ENCODE results near the gene SMCO2. TPM values are rescaled to one million over a fixed set of nuclear protein-coding genes. Genes with fewer than 3 reads are reported as not detected.
A peak's percentile ranks its signal among the peaks of the same experiment; 100 is the strongest.

The SMCO2 gene
- total RNA-seq, 1 experiment from 2014 or later: 0.36 TPM

DNA sequence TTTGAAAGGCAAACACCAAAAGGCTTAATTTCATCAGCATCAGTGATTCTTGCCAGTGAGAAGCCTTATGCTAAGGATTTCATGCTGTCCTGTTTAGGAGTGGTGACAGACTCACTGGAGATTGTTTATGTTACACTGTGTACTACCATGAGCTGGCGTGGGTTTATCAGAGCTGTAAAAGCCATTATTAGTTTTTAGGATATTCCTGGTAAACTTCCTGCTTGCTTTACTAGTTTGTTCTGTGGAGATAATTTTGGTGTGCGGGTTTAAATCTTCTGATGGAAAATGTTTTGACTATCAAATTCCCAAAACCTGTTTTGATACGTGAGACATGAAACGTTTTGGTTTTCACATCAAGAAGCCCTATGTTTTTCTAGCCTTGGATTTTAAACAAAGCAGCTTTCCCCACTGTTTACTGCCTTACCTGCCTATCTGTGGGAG lies 92.7 kb downstream of the SMCO2 start:
- Histone ChIP-seq H3K27me3 (ENCODE audit: control insufficient read depth, insufficient read depth, low read length) (no peaks in the 10 kb centered on the region), H3K9me3 (ENCODE audit: control insufficient read depth, insufficient read depth, low read depth, low read length) (no peaks in the 10 kb centered on the region), H3K4me1 (ENCODE audit: control insufficient read depth, insufficient read depth, low read length) (peaks cover 41% of the 10 kb centered on the region), H3K36me3 (ENCODE audit: control insufficient read depth, insufficient read depth, low read length) (no peaks in the 10 kb centered on the region), H3K4me3 (ENCODE audit: low read depth in 2 of 2, low read length in 2 of 2) (no peak overlapping the region), H3K27ac (ENCODE audit: low read length) (peak overlapping the region; percentile 51)
- TF ChIP-seq, protein P1, sequence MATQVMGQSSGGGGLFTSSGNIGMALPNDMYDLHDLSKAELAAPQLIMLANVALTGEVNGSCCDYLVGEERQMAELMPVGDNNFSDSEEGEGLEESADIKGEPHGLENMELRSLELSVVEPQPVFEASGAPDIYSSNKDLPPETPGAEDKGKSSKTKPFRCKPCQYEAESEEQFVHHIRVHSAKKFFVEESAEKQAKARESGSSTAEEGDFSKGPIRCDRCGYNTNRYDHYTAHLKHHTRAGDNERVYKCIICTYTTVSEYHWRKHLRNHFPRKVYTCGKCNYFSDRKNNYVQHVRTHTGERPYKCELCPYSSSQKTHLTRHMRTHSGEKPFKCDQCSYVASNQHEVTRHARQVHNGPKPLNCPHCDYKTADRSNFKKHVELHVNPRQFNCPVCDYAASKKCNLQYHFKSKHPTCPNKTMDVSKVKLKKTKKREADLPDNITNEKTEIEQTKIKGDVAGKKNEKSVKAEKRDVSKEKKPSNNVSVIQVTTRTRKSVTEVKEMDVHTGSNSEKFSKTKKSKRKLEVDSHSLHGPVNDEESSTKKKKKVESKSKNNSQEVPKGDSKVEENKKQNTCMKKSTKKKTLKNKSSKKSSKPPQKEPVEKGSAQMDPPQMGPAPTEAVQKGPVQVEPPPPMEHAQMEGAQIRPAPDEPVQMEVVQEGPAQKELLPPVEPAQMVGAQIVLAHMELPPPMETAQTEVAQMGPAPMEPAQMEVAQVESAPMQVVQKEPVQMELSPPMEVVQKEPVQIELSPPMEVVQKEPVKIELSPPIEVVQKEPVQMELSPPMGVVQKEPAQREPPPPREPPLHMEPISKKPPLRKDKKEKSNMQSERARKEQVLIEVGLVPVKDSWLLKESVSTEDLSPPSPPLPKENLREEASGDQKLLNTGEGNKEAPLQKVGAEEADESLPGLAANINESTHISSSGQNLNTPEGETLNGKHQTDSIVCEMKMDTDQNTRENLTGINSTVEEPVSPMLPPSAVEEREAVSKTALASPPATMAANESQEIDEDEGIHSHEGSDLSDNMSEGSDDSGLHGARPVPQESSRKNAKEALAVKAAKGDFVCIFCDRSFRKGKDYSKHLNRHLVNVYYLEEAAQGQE (IDR thresholded peaks at IDR 0.05; ENCODE audit: insufficient read depth in 1 of 2, low read depth in 2 of 2, low read length in 1 of 2): no peak
- peak; percentile 90 for TF ChIP-seq TCF7L2 (IDR thresholded peaks at IDR 0.05; ENCODE audit: low read depth, low read length)
- TF ChIP-seq SIN3A (IDR thresholded peaks at IDR 0.05; ENCODE audit: borderline replicate concordance, insufficient read depth, low read depth, low read length): no peak
- no peak for TF ChIP-seq POLR2AphosphoS5 (IDR thresholded peaks at IDR 0.05; ENCODE audit: low read depth, low read length)
- TF ChIP-seq, protein P2, sequence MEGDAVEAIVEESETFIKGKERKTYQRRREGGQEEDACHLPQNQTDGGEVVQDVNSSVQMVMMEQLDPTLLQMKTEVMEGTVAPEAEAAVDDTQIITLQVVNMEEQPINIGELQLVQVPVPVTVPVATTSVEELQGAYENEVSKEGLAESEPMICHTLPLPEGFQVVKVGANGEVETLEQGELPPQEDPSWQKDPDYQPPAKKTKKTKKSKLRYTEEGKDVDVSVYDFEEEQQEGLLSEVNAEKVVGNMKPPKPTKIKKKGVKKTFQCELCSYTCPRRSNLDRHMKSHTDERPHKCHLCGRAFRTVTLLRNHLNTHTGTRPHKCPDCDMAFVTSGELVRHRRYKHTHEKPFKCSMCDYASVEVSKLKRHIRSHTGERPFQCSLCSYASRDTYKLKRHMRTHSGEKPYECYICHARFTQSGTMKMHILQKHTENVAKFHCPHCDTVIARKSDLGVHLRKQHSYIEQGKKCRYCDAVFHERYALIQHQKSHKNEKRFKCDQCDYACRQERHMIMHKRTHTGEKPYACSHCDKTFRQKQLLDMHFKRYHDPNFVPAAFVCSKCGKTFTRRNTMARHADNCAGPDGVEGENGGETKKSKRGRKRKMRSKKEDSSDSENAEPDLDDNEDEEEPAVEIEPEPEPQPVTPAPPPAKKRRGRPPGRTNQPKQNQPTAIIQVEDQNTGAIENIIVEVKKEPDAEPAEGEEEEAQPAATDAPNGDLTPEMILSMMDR (IDR thresholded peaks at IDR 0.05): no peak
- BruUV-seq (replicated peaks): no TSS peak
- intact Hi-C loops (cut with micrococcal nuclease; ENCODE audit: unreplicated experiment) (no loop called here), in situ Hi-C loops (cut with HindIII; ENCODE audit: low pct_unique_long_range_greater_than_20kb, low sequenced_read_pairs) (no loop called here)
- peak; percentile 84 for ATAC-seq
- ChIA-PET CTCF (interaction anchor here (0.5 to 1.1 kb wide), 2 partner anchors 9 to 27 kb away, joined by 3 read pairs; no protein-coding TSS in a partner anchor), POLR2A (no interaction called here)
- no peak for DNase-seq (ENCODE audit: low read depth, low spot score)

DNA sequence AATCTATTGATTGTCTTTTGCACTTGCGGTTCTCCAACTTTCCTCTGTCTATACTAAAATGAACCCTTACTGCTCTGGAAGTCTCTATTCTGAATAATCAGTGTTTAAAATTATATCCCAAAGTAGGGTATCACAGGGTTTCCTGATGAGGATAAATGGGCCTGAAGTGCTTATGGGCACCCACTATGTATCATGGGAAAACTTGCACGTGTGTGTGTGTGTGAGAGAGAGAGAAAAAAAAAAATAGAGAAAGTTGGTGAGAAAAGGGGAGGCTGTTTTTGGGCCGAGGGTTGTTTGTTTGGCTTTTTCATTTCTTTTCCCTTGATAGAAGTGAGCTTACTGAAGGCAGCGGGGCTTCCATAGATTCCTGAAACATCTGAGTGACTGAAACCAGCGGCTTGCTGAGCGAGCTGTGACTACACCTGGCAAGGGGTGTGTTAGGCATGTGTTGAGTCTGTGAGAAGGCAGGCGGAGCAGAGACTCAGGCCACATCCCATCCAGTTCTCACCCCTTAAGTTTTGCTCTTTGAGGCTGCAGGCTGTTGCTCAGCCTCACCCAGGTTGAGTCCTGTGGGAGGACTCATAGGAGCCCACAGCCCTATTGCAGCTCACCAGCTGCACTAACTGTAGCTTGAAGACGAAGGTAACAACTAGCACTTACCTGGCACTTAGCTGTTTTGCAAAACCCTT lies 94.6 kb downstream of the SMCO2 start:
- CTCF ChIA-PET: no interaction called here

More for the DNA sequence above, 94.6 kb downstream of the SMCO2 start:
- POLR2A ChIA-PET: no interaction called here
- BruUV-seq (replicated peaks): no TSS peak
- Histone ChIP-seq H3K4me1 (ENCODE audit: control insufficient read depth, insufficient read depth, low read length) (peaks cover 51% of the 10 kb centered on the region), H3K36me3 (ENCODE audit: control insufficient read depth, insufficient read depth, low read length) (no peaks in the 10 kb centered on the region), H3K4me3 (ENCODE audit: low read depth in 2 of 2, low read length in 2 of 2) (no peak overlapping the region), H3K9me3 (ENCODE audit: control insufficient read depth, insufficient read depth, low read depth, low read length) (no peaks in the 10 kb centered on the region), H3K27ac (ENCODE audit: low read length) (peak overlapping the region; percentile 48; the same call in 1 of the 2 replicates), H3K27me3 (ENCODE audit: control insufficient read depth, insufficient read depth, low read length) (no peaks in the 10 kb centered on the region)
- TF ChIP-seq, protein P1 (IDR thresholded peaks at IDR 0.05; ENCODE audit: insufficient read depth in 1 of 2, low read depth in 2 of 2, low read length in 1 of 2): no peak
- no peak for TF ChIP-seq POLR2AphosphoS5 (IDR thresholded peaks at IDR 0.05; ENCODE audit: low read depth, low read length)
- no peak for TF ChIP-seq TCF7L2 (IDR thresholded peaks at IDR 0.05; ENCODE audit: low read depth, low read length)
- TF ChIP-seq SIN3A (IDR thresholded peaks at IDR 0.05; ENCODE audit: borderline replicate concordance, insufficient read depth, low read depth, low read length): no peak
- TF ChIP-seq, protein P2 (IDR thresholded peaks at IDR 0.05): no peak
- DNase-seq (ENCODE audit: low read depth, low spot score): no peak
- intact Hi-C loops (cut with micrococcal nuclease; ENCODE audit: unreplicated experiment) (no loop called here), in situ Hi-C loops (cut with HindIII; ENCODE audit: low pct_unique_long_range_greater_than_20kb, low sequenced_read_pairs) (no loop called here)
- ATAC-seq: peak; percentile 59

All from Panc1 (cell line).